A673 (cell line): ENCODE results near the gene BTF3L4. TPM values are rescaled to one million over a fixed set of nuclear protein-coding genes. Genes with fewer than 3 reads are reported as not detected.
A peak's percentile ranks its signal among the peaks of the same experiment; 100 is the strongest.

Source experiments
- BruUV-seq: library from RNA; stranded (reverse); fragments of 400-500 nt; replicated peaks from 2 replicates; lab custom pipeline; 2021; lab: Mats Ljungman, UMichigan
- CTCF ChIA-PET: fragments of 300-600 bp; sonication (Branson Sonifier 250); formaldehyde crosslinking; loops from one replicate; lab custom pipeline; 2022; ENCODE audit warnings: antibody characterized with exemption; lab: Charles Lee
- POLR2A ChIA-PET: fragments of 300-600 bp; sonication (Branson Sonifier 250); formaldehyde crosslinking; loops from one replicate; lab custom pipeline; 2022; ENCODE audit warnings: antibody characterized with exemption; ENCODE audit not compliant: low non-redundant PET; lab: Charles Lee
- DNase-seq: peaks from one replicate; pipeline ENCODE4 v3.0.0-alpha.2; 2015; ENCODE audit warnings: low spot score
- H3K27ac ChIP-seq: fragments of 200-600 bp; sonication (generic); 2 replicates; pipeline ENCODE4 v1.5.1; 2016; ENCODE audit warnings: mixed run types, low read depth, mild to moderate bottlenecking, mixed read lengths, antibody characterized with exemption, low read length; ENCODE audit not compliant: poor library complexity, severe bottlenecking
- H3K27me3 ChIP-seq: fragments of 200-600 bp; sonication (generic); replicated peaks from 2 replicates; pipeline ENCODE4 v1.6.1; 2017; ENCODE audit warnings: mixed run types, low read depth, mild to moderate bottlenecking, mixed read lengths, antibody characterized with exemption, low read length; ENCODE audit not compliant: insufficient read depth, poor library complexity
- H3K36me3 ChIP-seq: fragments of 200-600 bp; sonication (generic); 2 replicates; pipeline ENCODE4 v1.6.1; 2016; ENCODE audit warnings: mixed run types, mild to moderate bottlenecking, mixed read lengths, antibody characterized with exemption, low read length; ENCODE audit not compliant: insufficient read depth, poor library complexity, severe bottlenecking
- H3K4me1 ChIP-seq: fragments of 200-600 bp; sonication (generic); 2 replicates; pipeline ENCODE4 v1.6.1; 2017; ENCODE audit warnings: mixed run types, mild to moderate bottlenecking, mixed read lengths, antibody characterized with exemption, low read length; ENCODE audit not compliant: insufficient read depth, poor library complexity, severe bottlenecking
- H3K4me3 ChIP-seq: fragments of 200-600 bp; sonication (generic); 2 replicates; pipeline ENCODE4 v1.5.1; 2016; ENCODE audit warnings: low read depth, mixed run types, mild to moderate bottlenecking, mixed read lengths, low read length; ENCODE audit not compliant: poor library complexity, severe bottlenecking
- H3K9me3 ChIP-seq: fragments of 200-600 bp; sonication (generic); 2 replicates; pipeline ENCODE4 v1.6.1; 2016; ENCODE audit warnings: mixed run types, low read depth, mild to moderate bottlenecking, mixed read lengths, antibody characterized with exemption, low read length; ENCODE audit not compliant: poor library complexity, severe bottlenecking
- CTCF ChIP-seq: fragments of 300-800, 200-600 bp; sonication (generic); conservative IDR thresholded peaks from 2 replicates; pipeline ENCODE4 v1.5.1; 2017; ENCODE audit warnings: low read depth, mild to moderate bottlenecking, antibody characterized with exemption, low read length, moderate library complexity, mixed read lengths
- EZH2 ChIP-seq: fragments of 200-600 bp; sonication (generic); IDR thresholded peaks from 2 replicates; pipeline ENCODE4 v1.6.1; 2017; ENCODE audit warnings: borderline replicate concordance, low read depth, mild to moderate bottlenecking, mixed read lengths, antibody characterized with exemption, low read length; ENCODE audit not compliant: poor library complexity, severe bottlenecking
- intact Hi-C: fragments of 100-400 bp; cut with micrococcal nuclease; formaldehyde crosslinking; loops from one replicate; pipeline ENCODE4 v1.10.0; 2022; ENCODE audit not compliant: unreplicated experiment
- total RNA-seq: library from RNA; stranded (reverse); gene quantifications from 2 replicates; pipeline ENCODE4 v1.2.3, GENCODE V29; 2021

Gene BTF3L4
- total RNA-seq, 1 experiment from 2014 or later: 87.0 TPM

DNA sequence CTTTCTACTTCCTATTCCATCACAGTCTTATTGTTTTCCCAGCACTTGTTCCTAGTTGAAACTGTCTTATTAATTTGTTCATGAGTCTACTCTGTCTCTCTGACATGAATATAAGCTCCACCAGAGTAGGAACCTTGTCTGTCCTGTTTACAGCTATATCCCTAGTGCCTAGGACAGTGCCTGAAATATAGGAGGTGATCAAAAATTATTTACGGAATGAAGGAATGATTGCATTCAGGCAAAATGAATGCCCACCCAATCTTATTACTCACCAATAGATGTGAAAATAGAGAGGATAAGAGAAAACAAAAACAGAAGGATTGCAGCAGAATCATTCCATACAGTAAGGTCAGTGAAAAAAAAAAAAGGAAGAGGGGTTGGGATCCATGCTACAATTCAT is 2.2 kb upstream of the BTF3L4 start:
- TF ChIP-seq EZH2 (no peak), CTCF (no peak)
- peaks cover 26% of the 10 kb centered on the region for H3K4me1 ChIP-seq
- H3K4me3 ChIP-seq: peak overlapping the region; percentile 80
- ChIA-PET POLR2A (interaction anchor here (0.6 kb wide), 1 partner anchor 585 kb away, joined by 6 read pairs; no protein-coding TSS in a partner anchor), CTCF (no interaction called here)
- no peaks in the 10 kb centered on the region for H3K9me3 ChIP-seq
- no peak for DNase-seq
- peak overlapping the region; percentile 92 for H3K27ac ChIP-seq
- BruUV-seq: no TSS peak
- intact Hi-C loops: no loop called here
- no peaks in the 10 kb centered on the region for H3K36me3 ChIP-seq
- no peaks in the 10 kb centered on the region for H3K27me3 ChIP-seq

- H3K4me1 ChIP-seq: peaks cover 30% of the 10 kb centered on the region
- no peak for DNase-seq
- TF ChIP-seq CTCF (no peak), EZH2 (no peak)
- peaks cover under 1% of the 10 kb centered on the region for H3K36me3 ChIP-seq
- POLR2A ChIA-PET: interaction anchor here (0.5 to 1.0 kb wide), 5 partner anchors 24 to 584 kb away, joined by 3 to 8 read pairs (median 5); partner anchors contain the start of gene PRPF38A
- H3K27me3 ChIP-seq: no peaks in the 10 kb centered on the region
- intact Hi-C loops: no loop called here
- peak overlapping the region; percentile 92 for H3K27ac ChIP-seq
- BruUV-seq: no TSS peak
- peak overlapping the region; percentile 80 for H3K4me3 ChIP-seq
- no peaks in the 10 kb centered on the region for H3K9me3 ChIP-seq
- CTCF ChIA-PET: no interaction called here
Observed at GRCh38 chr1:52054496-52055065, 1.5 kb upstream of the BTF3L4 start.

GRCh38 chr1:52055066-52055865 is 829 bp upstream of the BTF3L4 start, which contains the start of gene TXNDC12:
Gene TXNDC12, minus strand, starts transcription at chr1:52055191. Its CDS starts 95 bp downstream, at chr1:52055096.
- TF ChIP-seq EZH2 (no peak), CTCF (no peak)
- POLR2A ChIA-PET: interaction anchor here (0.5 to 1.0 kb wide), 6 partner anchors 25 to 641 kb away, joined by 3 to 10 read pairs (median 4); partner anchors contain the start of gene PRPF38A
- Histone ChIP-seq H3K4me3 (peak within 1 kb of the TSS; percentile 80), H3K27ac (peak within 1 kb of the TSS; percentile 92), H3K27me3 (no peaks in the 10 kb centered on the region), H3K9me3 (no peaks in the 10 kb centered on the region), H3K36me3 (peaks cover 7% of the 10 kb centered on the region), H3K4me1 (peaks cover 30% of the 10 kb centered on the region)
- CTCF ChIA-PET: interaction anchor here (0.8 to 1.3 kb wide), 2 partner anchors 158 to 313 kb away, joined by 3 read pairs; no protein-coding TSS in a partner anchor
- no TSS peak for BruUV-seq
- intact Hi-C loops: no loop called here
- DNase-seq: peak; percentile 93
